Femur (tissue), 1 donor: ENCODE results near the gene PFKL.
"Not testable (repeated sequence)": the region's sequence is repeated elsewhere in the genome, so short reads cannot be mapped to it uniquely, and the experiment has no call there.

Experiments used
- DNase-seq: peaks from one replicate; pipeline ENCODE4 v3.0.0-alpha.2; 2017

Gene PFKL

GRCh38 chr21:44349416-44349846, 49.6 kb downstream of the PFKL start:
- no peak for DNase-seq

GRCh38 chr21:44349847-44350772, 50.3 kb downstream of the PFKL start:
- DNase-seq: no peak

DNA sequence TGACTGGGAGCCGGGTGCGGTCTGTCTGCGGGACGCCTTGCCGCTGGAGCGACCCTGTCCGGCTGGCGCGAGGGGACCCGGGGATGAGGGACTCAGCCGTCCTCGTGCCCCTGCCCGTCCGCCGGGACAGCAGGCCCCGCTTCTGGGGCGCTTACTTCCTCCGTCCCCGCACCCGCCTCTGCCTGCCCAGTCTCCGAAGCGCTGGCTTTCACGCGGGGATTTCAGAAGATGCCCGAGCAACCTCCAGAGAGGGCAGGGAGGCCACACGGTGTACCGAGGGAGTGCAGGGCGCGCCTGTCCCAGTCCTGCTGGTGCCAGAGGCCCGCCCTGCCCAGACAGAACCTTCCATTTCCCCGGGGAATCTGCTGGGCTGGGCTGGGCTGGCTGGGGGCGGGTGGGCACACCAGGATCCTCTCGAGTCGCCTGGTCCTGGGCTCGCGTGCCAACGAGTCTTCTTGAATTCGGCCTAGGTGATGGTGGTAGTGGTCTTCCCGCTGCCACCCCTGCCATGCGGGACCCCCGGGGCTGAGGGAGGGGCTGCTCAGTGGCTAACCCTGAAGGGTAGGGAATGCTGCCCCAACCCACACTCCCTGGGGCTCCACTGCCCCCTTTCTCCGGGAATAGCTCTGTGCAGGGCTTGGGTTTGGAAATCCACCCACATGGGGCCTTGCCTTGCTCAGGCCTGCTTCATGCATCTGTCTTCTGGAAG, 51.1 kb downstream of the PFKL start:
- no peak for DNase-seq

GRCh38 chr21:44351535-44352252, 51.8 kb downstream of the PFKL start:
- no peak for DNase-seq

DNA sequence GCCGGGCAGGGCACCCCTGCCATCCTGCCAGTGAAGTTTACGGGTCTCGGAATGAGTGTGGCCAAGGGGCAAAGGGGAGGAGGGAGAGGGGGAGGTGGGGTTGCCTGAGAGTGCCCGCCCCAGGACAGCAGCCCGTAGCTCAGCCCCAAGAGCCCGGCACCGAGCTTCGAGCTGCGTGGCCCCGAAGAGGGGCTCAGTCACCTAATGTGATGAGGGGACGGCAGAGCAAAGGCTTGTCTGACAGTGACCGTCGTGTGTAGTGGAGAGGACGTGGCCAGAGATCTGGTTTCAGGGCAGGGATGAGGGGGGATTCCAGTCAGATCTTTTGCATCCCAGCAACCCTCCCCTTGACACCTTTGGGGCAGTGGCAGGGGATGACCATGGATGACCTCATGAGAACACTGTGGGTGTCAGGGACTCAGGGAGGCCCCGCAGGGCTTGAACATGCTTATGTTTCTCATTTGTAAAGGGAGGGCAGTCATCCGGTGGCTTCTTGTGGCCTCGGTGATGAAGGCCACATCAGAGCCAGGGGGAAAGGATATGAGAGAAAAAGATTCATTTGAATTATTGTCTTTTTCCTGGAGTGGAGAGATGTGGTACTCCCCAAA, 52.5 kb downstream of the PFKL start:
- DNase-seq: no peak

GRCh38 chr21:44353191-44353970, 53.5 kb downstream of the PFKL start, which contains the start of gene TRPM2:
TRPM2 (plus strand) TSS chr21:44353621; CDS start chr21:44353701, 80 bp downstream.
- peak; percentile 80 for DNase-seq

DNA sequence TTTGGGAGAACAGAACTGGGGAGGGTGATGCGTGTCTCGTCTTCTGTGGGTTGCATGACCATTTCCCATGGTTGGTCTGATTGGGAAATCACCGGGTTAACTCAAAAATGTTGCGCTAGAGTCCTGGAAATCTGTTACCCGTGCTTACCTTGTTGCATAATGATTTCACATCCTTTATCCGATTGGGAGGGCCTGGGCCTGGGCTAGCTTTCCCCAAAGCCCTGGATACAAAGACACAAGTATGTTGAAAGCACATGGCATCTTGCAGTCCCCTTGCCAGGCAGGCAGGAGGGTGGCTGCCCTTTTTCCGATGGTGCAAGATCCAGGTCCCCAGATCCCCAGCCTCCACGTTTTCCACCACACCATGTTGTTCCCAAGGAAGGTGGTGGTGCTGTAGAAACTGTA, 54.1 kb downstream of the PFKL start:
- DNase-seq: no peak

- DNase-seq: no peak
Observed at GRCh38 chr21:44354775-44355771, 55.2 kb downstream of the PFKL start.

DNA sequence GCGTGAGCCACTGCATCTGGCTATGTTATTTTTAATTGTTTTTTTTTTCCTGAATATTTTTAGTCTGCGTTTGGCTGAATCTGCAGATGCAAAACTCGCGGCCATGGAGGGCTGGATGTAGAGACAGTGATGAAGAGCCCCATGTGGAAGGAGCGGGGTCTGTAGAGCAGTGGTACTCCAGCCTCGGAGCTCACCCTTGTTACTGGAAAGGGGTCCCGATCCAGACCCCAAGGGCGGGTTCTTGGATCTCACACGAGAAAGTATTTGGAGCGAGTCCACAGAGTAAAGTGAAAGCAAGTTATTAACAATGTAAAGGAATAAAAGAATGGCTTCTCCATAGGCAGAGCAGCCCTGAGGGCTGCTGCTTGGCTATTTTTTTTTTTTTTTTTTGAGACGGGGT, 56.3 kb downstream of the PFKL start:
- DNase-seq: no peak

DNA sequence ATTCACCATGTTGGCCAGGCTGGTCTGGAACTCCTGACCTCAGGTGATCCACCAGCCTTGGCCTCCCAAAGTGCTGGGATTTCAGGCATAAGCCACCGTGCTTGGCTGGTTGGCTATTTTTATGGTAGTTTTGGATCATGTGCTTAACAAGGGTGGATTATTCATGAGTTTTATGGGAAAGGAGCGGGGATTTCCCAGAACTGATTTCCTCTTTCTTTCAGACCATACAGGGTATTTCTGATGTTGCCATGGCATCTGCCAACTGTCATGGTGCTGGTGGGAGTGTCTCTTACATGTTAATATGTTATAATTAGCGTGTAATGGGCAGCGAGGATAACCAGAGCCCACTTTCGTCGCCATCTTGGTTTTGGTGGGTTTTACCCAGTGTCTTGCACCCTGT, 56.8 kb downstream of the PFKL start:
- no peak for DNase-seq

- peak; percentile 53 for DNase-seq
Observed at GRCh38 chr21:44357064-44357837, 57.4 kb downstream of the PFKL start.

GRCh38 chr21:44359396-44359795, 59.5 kb downstream of the PFKL start:
- DNase-seq: no peak

- DNase-seq: peak; percentile 24
Observed at GRCh38 chr21:44360159-44360558, 60.3 kb downstream of the PFKL start.

DNA sequence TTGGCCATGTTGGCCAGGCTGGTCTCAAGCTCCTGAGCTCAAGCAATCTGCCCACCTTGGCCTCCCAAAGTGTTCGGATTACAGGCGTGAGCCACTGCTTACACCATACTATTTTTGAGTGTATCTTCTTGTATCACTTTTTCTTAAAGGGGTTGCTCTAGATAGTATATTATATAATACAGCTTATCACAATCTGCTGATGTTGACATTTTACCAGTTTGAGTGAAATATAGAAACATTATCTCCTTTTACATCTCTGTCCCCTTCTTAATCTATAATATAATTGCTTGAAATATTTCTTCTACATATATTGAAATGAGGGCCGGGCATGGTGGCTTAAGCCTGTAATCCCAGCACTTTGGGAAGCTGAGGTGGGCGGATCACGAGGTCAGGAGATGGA, 62.0 kb downstream of the PFKL start:
- DNase-seq: not testable (repeated sequence)

- no peak for DNase-seq
Observed at GRCh38 chr21:44363278-44363677, 63.4 kb downstream of the PFKL start.

- peak; percentile 11 for DNase-seq
Observed at GRCh38 chr21:44364151-44365053, 64.5 kb downstream of the PFKL start.

DNA sequence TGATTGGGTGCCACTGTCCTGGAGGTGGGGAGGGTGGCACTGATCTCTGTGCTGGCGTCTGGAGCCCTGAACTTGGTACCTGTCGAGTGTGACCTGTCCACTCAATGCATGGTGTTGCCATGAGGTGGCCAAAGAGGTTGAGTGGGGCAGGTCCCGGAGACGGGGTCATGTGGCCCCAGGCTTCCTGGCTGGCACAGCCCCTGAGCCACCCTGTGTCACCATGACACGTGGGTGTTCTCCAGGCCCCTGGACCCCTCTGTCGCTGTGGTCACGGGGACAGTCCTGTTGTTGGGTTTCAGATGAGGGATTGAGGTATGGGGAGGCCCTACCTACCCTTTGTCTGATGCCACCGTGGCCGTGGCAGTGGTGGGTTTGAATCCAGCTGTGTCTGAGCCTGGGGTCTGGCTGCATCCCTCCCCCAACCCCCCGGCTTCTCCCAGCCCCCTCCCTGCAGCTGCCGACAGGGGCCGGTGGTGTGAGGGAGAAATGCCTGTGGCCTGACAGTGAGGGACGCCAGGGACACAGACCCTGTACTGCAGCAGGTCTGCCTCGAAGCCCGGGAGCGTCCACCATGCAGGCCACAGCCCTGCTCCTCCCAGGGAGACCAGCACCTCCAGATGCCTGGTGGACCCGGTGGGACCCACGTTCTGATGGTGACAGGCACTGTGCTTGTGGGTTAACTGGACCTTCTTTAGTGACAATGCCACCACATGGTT, 65.6 kb downstream of the PFKL start:
- DNase-seq: peak; percentile 16

- peak; percentile 11 for DNase-seq
Observed at GRCh38 chr21:44365967-44366585, 66.2 kb downstream of the PFKL start.
